OCI-LY1 (cell line): Measurements from ENCODE around the gene TICRR.

ENCODE experiments used
- CTCF ChIP-seq: fragments of 200-600 bp; sonication (generic), shearing (Covaris generic); IDR thresholded peaks from 2 replicates; pipeline ENCODE4 v1.5.1; 2017; ENCODE audit warnings: mild to moderate bottlenecking, antibody characterized with exemption, low read length, moderate library complexity, mixed read lengths
- EZH2 ChIP-seq: fragments of 200-600 bp; sonication (generic), shearing (Covaris generic); IDR thresholded peaks from 2 replicates; pipeline ENCODE4 v1.8.0; 2017; ENCODE audit warnings: borderline replicate concordance, mixed run types, mild to moderate bottlenecking, antibody characterized with exemption, low read length, moderate library complexity, mixed read lengths

GRCh38 chr15:89526601-89527441 is 48.4 kb upstream of the TICRR start:
- no peak for TF ChIP-seq CTCF
- no peak for TF ChIP-seq EZH2
